LNCaP clone FGC (cell line): Measurements from ENCODE around the gene ZNF473.
"Not testable (repeated sequence)": the region's sequence is repeated elsewhere in the genome, so short reads cannot be mapped to it uniquely, and the experiment has no call there.

ENCODE experiments used
- DNase-seq: peaks from one replicate; pipeline ENCODE4 v3.0.0-alpha.2; 2011; ENCODE audit warnings: low read depth
- H3K4me3 ChIP-seq: 2 replicates; pipeline ENCODE4 v1.5.1; 2011; ENCODE audit warnings: mild to moderate bottlenecking, low read depth, low read length, control low read depth
- TF ChIP-seq, protein P1 (sequence below): IDR thresholded peaks from 2 replicates; pipeline ENCODE4 v1.5.1; 2012; ENCODE audit warnings: mild to moderate bottlenecking; ENCODE audit not compliant: control insufficient read depth, insufficient read depth; ENCODE audit errors: extremely low read depth

ZNF473 gene

DNA sequence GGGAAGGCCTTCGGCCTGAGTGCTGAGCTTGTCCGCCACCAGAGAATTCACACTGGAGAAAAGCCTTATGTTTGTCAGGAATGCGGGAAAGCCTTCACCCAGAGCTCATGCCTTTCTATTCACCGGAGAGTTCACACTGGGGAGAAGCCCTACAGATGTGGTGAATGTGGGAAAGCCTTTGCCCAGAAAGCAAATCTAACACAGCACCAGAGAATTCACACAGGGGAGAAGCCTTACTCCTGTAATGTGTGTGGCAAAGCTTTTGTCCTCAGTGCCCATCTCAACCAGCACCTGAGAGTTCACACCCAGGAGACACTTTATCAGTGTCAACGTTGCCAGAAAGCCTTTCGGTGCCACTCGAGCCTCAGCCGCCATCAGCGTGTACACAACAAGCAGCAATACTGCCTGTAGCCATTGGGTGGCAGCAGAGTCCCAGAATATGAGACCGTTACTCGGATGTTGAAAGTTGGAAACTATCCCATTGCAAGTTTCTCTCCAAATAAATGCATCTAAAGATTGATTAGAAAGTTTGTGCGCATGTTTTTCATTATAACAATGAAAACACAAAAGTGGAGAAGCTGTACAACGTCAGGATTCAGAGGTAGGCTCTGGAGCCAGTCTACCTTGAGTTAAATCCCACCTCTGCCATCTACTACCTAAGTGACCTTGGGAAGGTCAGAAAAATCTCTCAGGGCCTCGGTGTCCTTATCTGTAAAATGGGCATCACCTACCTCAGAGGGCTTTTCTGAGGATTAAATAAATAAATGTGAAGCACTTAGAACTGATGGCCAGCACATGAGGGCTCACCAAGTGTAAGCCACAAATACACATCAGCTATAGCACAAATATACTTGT is 21.1 kb downstream of the ZNF473 start:
- H3K4me3 ChIP-seq, result no peak overlapping the region
- DNase-seq, result no peak
- TF ChIP-seq, protein P1, sequence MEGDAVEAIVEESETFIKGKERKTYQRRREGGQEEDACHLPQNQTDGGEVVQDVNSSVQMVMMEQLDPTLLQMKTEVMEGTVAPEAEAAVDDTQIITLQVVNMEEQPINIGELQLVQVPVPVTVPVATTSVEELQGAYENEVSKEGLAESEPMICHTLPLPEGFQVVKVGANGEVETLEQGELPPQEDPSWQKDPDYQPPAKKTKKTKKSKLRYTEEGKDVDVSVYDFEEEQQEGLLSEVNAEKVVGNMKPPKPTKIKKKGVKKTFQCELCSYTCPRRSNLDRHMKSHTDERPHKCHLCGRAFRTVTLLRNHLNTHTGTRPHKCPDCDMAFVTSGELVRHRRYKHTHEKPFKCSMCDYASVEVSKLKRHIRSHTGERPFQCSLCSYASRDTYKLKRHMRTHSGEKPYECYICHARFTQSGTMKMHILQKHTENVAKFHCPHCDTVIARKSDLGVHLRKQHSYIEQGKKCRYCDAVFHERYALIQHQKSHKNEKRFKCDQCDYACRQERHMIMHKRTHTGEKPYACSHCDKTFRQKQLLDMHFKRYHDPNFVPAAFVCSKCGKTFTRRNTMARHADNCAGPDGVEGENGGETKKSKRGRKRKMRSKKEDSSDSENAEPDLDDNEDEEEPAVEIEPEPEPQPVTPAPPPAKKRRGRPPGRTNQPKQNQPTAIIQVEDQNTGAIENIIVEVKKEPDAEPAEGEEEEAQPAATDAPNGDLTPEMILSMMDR, result peak; percentile 53

- TF ChIP-seq, protein P1, result no peak
- DNase-seq, result no peak
Observed at GRCh38 chr19:50047671-50048070, 21.9 kb downstream of the ZNF473 start.

GRCh38 chr19:50050406-50051227 is 24.8 kb downstream of the ZNF473 start:
- TF ChIP-seq, protein P1, result no peak
- H3K4me3 ChIP-seq, result peak overlapping the region; percentile 59
- DNase-seq, result peak; percentile 61

More at GRCh38 chr19:50047671-50048070, 21.9 kb downstream of the ZNF473 start:
- H3K4me3 ChIP-seq, result no peak overlapping the region

GRCh38 chr19:50051228-50051895 is 25.6 kb downstream of the ZNF473 start:
- DNase-seq, result not testable (repeated sequence)
- H3K4me3 ChIP-seq, result peak overlapping the region; percentile 59

- DNase-seq, result no peak
- no peak overlapping the region for H3K4me3 ChIP-seq
- TF ChIP-seq, protein P1, result no peak
Observed at GRCh38 chr19:50051964-50052363, 26.2 kb downstream of the ZNF473 start.

- TF ChIP-seq, protein P1, result no peak
- no peak overlapping the region for H3K4me3 ChIP-seq
- no peak for DNase-seq
Observed at GRCh38 chr19:50053119-50053518, 27.3 kb downstream of the ZNF473 start.

DNA sequence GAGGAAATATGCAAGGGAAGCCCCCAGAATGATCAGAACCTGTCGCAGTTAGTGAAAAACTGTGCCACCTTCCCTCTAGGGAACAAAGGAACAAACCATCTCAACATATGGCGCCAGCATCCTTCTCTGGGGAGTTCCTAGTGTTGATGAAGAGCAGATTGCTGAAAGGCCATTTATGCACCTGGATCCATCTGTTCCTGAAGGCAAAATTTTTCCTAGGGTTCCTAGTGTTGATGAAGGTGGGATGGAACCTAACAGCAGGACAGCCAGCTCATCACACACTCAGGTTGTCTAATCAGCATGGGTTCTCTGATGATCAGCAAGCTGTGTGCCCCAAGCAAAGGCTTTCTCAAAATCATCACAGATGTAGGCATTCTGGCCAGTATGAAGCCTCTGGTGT is 32.6 kb downstream of the ZNF473 start:
- H3K4me3 ChIP-seq, result no peak overlapping the region
- DNase-seq, result no peak
- TF ChIP-seq, protein P1, result no peak
